Measurements from ENCODE around the gene PLK1. TPM values are rescaled to one million over a fixed set of nuclear protein-coding genes. Genes with fewer than 3 reads are reported as not detected.

PLK1 gene
- total and polyA plus RNA-seq, 2 of the 13 experiments (the other 11 are each of a cell fraction or from before 2014, with no cell fraction given): 71.5 to 76.3 TPM

GRCh38 chr16:23640931-23641765, 37.5 kb upstream of the PLK1 start, which contains the start of the genes DCTN5 and PALB2 (continued):
- TF ChIP-seq ZBED4 (CRISPR knock-in tag; IDR thresholded peaks at IDR 0.05; ENCODE audit: borderline replicate concordance) (peak; percentile 85), ZFP36 (IDR thresholded peaks at IDR 0.05; ENCODE audit: borderline replicate concordance, low read depth, low read length, partially characterized antibody) (no peak), PHF20 (CRISPR knock-in tag; IDR thresholded peaks at IDR 0.05) (peak; percentile 97), ZNF766 (CRISPR knock-in tag; IDR thresholded peaks at IDR 0.05; ENCODE audit: borderline replicate concordance) (peak; percentile 98), SP4 (CRISPR knock-in tag; IDR thresholded peaks at IDR 0.05) (peak; percentile 89), ZNF790 (CRISPR knock-in tag; IDR thresholded peaks at IDR 0.05; ENCODE audit: borderline replicate concordance) (peak; percentile 83; the same call in 1 of the 2 replicates), PRMT3 (CRISPR knock-in tag; IDR thresholded peaks at IDR 0.05; ENCODE audit: borderline replicate concordance, low read depth) (peak; percentile 83), TMF1 (CRISPR knock-in tag; IDR thresholded peaks at IDR 0.05; ENCODE audit: low read depth) (peak; percentile 93), FIP1L1 (IDR thresholded peaks at IDR 0.05; ENCODE audit: borderline replicate concordance, insufficient read depth, low read depth, low read length) (peak; percentile 82), FOSL1 (CRISPR knock-in tag; IDR thresholded peaks at IDR 0.05; ENCODE audit: borderline replicate concordance) (peak; percentile 70; the same call in 1 of the 2 replicates), ZBTB20 (CRISPR knock-in tag; IDR thresholded peaks at IDR 0.05; ENCODE audit: borderline replicate concordance, low read depth) (peak; percentile 83; the same call in 1 of the 2 replicates), ZNF180 (CRISPR knock-in tag; IDR thresholded peaks at IDR 0.05; ENCODE audit: borderline replicate concordance, low read depth) (no peak; the same call in 1 of the 2 replicates), PCBP2 (optimal IDR thresholded peaks at IDR 0.05; ENCODE audit: low read depth, low read length, poor library complexity, severe bottlenecking) (peak; percentile 46), HNRNPH1 (optimal IDR thresholded peaks at IDR 0.05; ENCODE audit: low read depth, low read length) (no peak), CREB1 (IDR thresholded peaks at IDR 0.05) (peak; percentile 83), CREB1 (CRISPR knock-in tag; IDR thresholded peaks at IDR 0.05) (peak; percentile 86), RBM39 (IDR thresholded peaks at IDR 0.05; ENCODE audit: low read depth, low read length, poor library complexity, severe bottlenecking) (peak; percentile 100), ZNF275 (CRISPR knock-in tag; IDR thresholded peaks at IDR 0.05; ENCODE audit: borderline replicate concordance) (peak; percentile 99), GATAD2A (CRISPR knock-in tag; IDR thresholded peaks at IDR 0.05) (peak; percentile 70), EED (CRISPR knock-in tag; IDR thresholded peaks at IDR 0.05) (peak; percentile 80), U2AF1 (optimal IDR thresholded peaks at IDR 0.05; ENCODE audit: low read depth, low read length) (peak; percentile 92)
- TF ChIP-seq, protein P1, sequence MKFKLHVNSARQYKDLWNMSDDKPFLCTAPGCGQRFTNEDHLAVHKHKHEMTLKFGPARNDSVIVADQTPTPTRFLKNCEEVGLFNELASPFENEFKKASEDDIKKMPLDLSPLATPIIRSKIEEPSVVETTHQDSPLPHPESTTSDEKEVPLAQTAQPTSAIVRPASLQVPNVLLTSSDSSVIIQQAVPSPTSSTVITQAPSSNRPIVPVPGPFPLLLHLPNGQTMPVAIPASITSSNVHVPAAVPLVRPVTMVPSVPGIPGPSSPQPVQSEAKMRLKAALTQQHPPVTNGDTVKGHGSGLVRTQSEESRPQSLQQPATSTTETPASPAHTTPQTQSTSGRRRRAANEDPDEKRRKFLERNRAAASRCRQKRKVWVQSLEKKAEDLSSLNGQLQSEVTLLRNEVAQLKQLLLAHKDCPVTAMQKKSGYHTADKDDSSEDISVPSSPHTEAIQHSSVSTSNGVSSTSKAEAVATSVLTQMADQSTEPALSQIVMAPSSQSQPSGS (CRISPR knock-in tag; IDR thresholded peaks at IDR 0.05): peak; percentile 88

Measured in HepG2 (cell line).